Measurements from ENCODE around the gene LHX1.

Gene LHX1

GRCh38 chr17:36937001-36937958, at the start of gene LHX1:
Gene LHX1 (plus strand): TSS chr17:36937475. CDS start chr17:36938198, 723 bp downstream.
- DNase-seq = peak in 1 of 2 donors; percentile 15

- DNase-seq = no peak
These were observed 48.9 kb upstream of the LHX1 start for GRCh38 chr17:36888236-36888951.

- DNase-seq = no peak
These were observed 47.4 kb upstream of the LHX1 start for GRCh38 chr17:36889770-36890349.

GRCh38 chr17:36890398-36891168, 46.7 kb upstream of the LHX1 start:
- no peak for DNase-seq

- no peak for DNase-seq
These were observed 45.0 kb upstream of the LHX1 start for GRCh38 chr17:36892112-36892838.

GRCh38 chr17:36894177-36894576, 43.1 kb upstream of the LHX1 start:
- no peak for DNase-seq

GRCh38 chr17:36894925-36895324, 42.4 kb upstream of the LHX1 start:
- no peak for DNase-seq

- DNase-seq = no peak
These were observed 37.8 kb upstream of the LHX1 start for GRCh38 chr17:36899250-36900159.

- no peak for DNase-seq
These were observed 37.1 kb upstream of the LHX1 start for GRCh38 chr17:36900160-36900512.

- DNase-seq = no peak
These were observed 35.8 kb upstream of the LHX1 start for GRCh38 chr17:36901506-36901905.

GRCh38 chr17:36907407-36907806, 29.9 kb upstream of the LHX1 start:
- no peak for DNase-seq

- no peak for DNase-seq
These were observed 26.8 kb upstream of the LHX1 start for GRCh38 chr17:36910513-36910912.

- DNase-seq = no peak
These were observed 26.3 kb upstream of the LHX1 start for GRCh38 chr17:36911001-36911400.

GRCh38 chr17:36913132-36913531, 24.1 kb upstream of the LHX1 start:
- DNase-seq = no peak

- DNase-seq = peak in 1 of 2 donors; percentile 68
These were observed 19.0 kb upstream of the LHX1 start for GRCh38 chr17:36918211-36918691.

- DNase-seq = no peak
These were observed 17.8 kb upstream of the LHX1 start for GRCh38 chr17:36919407-36919968.

GRCh38 chr17:36920032-36921005, 17.0 kb upstream of the LHX1 start:
- no peak for DNase-seq

- DNase-seq = peak in 1 of 2 donors; percentile 65
These were observed 16.0 kb upstream of the LHX1 start for GRCh38 chr17:36921095-36921851.
